GM12873 (cell line): ENCODE data around the gene SASH1.

Source experiments
- TF ChIP-seq, protein P1 (sequence below): IDR thresholded peaks from 2 replicates; pipeline ENCODE4 v1.5.1; 2012; ENCODE audit warnings: low read depth, mild to moderate bottlenecking, moderate library complexity, low read length, control low read depth; ENCODE audit not compliant: insufficient read depth; ENCODE audit errors: missing control alignments

The SASH1 gene

DNA sequence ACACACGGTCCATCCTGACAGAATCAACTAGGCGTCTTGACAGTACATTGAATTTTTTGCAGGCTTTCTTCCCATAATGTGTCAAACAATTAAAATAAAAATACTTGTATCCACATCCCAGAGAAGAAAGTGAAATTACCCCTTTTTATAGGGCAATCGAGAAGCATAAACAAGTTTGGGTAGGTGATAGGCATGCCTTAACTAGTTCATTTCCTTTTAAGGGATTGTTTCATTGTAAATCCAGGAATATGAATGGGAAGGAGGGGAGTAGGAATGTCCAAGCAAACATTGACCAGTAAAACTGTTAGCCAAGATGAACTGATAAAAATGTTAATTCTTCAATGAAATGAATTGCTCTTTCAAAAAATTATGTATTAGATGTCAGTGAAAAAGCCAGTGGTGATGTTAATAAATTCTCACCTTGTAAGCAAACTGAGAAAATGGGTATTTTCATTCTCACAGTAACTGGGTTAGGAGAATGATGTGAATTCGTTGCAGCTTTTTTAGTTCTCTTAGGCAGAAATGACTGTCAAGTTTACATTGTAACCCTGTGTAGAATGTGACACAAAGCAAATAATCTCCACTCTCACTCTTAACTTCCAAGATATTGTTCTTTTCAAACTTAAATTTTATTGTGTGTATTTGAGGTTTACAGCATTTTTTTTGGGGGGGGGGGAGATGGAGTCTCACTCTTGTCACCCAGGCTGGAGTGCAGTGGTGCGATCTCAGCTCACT lies 31.6 kb downstream of the SASH1 start:
- TF ChIP-seq, protein P1, sequence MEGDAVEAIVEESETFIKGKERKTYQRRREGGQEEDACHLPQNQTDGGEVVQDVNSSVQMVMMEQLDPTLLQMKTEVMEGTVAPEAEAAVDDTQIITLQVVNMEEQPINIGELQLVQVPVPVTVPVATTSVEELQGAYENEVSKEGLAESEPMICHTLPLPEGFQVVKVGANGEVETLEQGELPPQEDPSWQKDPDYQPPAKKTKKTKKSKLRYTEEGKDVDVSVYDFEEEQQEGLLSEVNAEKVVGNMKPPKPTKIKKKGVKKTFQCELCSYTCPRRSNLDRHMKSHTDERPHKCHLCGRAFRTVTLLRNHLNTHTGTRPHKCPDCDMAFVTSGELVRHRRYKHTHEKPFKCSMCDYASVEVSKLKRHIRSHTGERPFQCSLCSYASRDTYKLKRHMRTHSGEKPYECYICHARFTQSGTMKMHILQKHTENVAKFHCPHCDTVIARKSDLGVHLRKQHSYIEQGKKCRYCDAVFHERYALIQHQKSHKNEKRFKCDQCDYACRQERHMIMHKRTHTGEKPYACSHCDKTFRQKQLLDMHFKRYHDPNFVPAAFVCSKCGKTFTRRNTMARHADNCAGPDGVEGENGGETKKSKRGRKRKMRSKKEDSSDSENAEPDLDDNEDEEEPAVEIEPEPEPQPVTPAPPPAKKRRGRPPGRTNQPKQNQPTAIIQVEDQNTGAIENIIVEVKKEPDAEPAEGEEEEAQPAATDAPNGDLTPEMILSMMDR: no peak

DNA sequence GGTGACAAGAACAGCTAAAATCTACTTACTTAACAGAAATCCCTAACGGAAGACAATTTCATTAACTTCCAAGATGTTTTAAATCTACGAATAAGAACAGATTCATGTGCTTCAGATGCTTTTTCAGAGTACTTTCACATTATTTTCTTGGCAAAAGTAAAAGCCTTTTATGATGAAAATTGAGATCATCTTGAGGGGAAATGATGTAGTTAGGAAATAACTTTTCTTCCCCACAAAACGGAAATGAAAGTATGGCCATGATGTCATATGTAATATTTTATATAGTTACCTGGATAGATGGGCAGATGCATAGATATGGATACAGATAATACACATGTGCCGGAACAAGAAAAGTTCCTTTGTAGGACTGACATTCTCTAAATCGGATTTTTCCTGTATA lies 32.8 kb downstream of the SASH1 start:
- TF ChIP-seq, protein P1: no peak

DNA sequence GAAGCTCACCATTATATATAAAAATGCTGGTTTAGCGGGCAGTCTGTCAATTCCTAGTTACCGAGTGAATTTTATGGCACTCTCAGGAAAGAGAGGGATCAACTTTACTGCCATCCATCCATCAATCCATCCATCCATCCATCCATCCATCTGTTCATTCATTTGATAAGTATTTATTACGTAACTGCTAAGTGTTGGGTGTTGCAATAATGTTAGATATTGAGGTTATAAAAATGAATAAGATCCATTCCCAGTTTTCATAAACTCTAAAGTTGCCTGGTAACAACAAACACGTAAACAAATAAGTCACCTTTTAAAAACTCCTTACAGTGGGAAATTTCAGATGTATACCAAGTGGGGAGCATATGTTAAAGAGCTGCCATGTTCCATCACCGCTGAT lies 36.8 kb downstream of the SASH1 start:
- TF ChIP-seq, protein P1: no peak

DNA sequence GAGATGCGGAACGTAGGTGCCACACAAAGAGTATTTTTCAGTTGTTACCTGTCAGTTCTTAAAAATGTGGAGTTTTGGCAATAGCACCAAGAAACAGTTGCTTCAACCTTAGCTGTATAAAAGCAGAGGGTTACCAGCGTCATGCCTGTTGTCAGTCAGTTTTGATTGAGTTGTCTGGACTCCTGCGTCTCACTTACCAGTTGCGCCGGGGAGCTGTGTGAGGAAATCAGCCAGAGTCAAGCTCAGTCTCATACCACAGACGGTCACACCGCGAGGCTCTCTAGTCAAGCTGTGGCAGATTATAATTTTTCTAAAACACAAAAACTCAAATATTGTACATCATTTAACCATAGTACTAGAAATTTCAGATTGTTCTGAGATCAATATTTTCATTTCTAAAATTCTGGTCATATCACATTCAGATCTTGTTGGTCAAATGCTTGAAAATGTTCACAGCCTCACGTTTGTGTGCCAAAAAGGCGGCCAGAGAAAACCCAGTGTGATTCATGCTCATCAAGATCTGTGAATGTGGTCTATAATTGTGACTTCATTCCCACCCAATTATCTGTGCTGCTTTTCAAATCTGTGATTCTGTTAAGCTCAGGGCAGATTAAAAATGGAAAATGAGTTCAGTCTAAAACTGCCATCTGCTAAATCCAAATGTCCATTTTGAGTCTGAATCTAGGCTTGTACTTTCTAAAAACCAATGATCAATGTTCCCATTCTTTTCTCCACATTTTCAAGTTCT lies 37.5 kb downstream of the SASH1 start:
- TF ChIP-seq, protein P1: no peak

DNA sequence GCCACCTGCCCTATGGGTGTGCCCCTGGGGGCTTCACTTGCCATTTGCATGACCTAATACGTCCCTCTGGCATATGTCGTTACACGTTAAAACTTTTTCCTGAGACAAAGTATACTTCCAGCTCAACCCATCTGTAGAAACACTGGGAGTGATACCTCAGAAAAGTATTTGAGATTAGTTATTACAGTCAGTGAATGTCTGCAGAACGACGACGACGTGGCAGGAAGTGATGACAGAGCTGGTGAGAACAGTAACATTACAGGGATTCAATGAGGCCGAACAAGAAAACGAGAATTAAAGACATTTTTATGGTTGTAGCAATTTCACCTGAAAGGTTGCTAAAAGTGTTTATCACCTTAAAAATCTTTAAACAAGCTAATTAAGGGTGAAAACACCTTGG lies 40.2 kb downstream of the SASH1 start:
- TF ChIP-seq, protein P1: no peak

DNA sequence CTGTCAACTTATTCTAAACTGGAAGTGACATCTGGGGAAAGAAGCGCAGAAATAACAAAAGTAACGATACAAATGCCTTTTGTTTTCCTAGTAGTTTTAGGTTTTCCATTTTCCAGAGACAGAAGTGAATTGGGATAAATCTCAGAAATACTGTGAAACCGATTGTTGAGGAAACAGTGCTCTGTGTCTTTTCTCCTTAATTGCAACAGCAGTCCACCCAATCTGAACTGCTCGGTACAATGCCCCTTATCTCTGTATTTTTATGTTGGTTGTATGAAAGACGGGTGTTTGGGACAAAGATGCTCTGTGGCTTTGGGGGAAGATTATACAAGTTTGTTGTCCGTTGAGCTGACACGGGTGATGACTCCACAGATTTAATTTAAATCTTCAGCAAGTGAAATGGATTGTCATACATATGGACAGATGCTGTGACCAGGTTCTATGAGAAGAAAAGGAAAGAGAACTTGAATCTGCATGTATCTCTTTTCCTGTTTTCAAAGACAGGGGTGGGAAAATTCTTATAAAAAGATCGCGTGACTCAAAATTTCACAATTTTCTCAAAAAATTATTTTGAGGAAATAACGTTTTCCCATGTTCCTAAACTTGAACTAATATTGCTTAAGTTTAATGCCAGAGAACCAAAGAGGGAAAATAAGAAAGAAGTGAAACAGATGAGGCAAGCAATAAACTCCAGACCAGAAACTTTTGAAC lies 41.2 kb downstream of the SASH1 start:
- TF ChIP-seq, protein P1: no peak

DNA sequence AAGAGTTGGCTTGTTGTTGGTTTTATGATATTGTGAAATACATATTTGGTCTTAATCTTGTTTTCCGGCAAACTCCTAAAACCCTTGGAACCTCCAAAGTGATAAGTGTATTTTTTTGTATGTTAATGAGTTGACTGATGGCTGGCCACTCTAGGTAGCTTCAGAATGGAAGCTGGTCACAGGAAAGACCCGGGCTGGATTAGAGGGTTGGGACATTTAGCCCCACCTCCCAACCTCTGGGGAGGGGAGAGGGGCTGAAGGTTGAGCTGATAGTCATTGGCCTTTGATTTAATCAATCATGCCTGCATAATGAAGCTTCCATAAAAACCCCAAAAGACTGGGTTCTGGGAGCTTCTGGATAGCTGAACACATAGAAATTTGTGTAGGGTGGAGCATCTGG lies 42.7 kb downstream of the SASH1 start:
- TF ChIP-seq, protein P1: no peak
